ENCODE data around the gene PFN1.

PFN1 gene

GRCh38 chr17:4972322-4972721 lies 24.0 kb upstream of the PFN1 start:
- Histone ChIP-seq H3K9me2 (ENCODE audit: low read depth, low read length) (no peaks in the 10 kb centered on the region), H3K9ac (ENCODE audit: low read length) (no peak overlapping the region), H3F3A (ENCODE audit: insufficient read depth, low read length) (no peaks in the 10 kb centered on the region), H3K36me3 (ENCODE audit: insufficient read depth, low read length) (peaks cover 59% of the 10 kb centered on the region; the same call in 1 of the 2 replicates), H2AFZ (ENCODE audit: low read length) (no peak overlapping the region), H3K9me3 (ENCODE audit: low read length) (no peaks in the 10 kb centered on the region), H3K79me2 (ENCODE audit: insufficient read depth, low read length) (no peaks in the 10 kb centered on the region), H4K20me1 (ENCODE audit: insufficient read depth, low read length) (no peaks in the 10 kb centered on the region), H3K4me1 (ENCODE audit: insufficient read depth, low read length, severe bottlenecking) (peaks cover 15% of the 10 kb centered on the region), H3K27me3 (ENCODE audit: insufficient read depth, low read length) (no peaks in the 10 kb centered on the region), H3K4me2 (ENCODE audit: low read length) (no peak overlapping the region), H3K27ac (ENCODE audit: low read depth, low read length, poor library complexity, severe bottlenecking) (no peak overlapping the region), H3K4me3 (ENCODE audit: low read depth, low read length, poor library complexity, severe bottlenecking) (no peak overlapping the region)
- TF ChIP-seq CTCF (IDR thresholded peaks at IDR 0.05; ENCODE audit: low read length) = no peak
- TF ChIP-seq EZH2 (IDR thresholded peaks at IDR 0.05; ENCODE audit: borderline replicate concordance, low read length) = no peak

GRCh38 chr17:4971826-4972225 lies 23.5 kb upstream of the PFN1 start:
- Histone ChIP-seq H4K20me1 (ENCODE audit: insufficient read depth, low read length) (no peaks in the 10 kb centered on the region), H3K9ac (ENCODE audit: low read length) (no peak overlapping the region), H3K9me2 (ENCODE audit: low read depth, low read length) (no peaks in the 10 kb centered on the region), H3K4me3 (ENCODE audit: low read depth, low read length, poor library complexity, severe bottlenecking) (no peak overlapping the region), H3K4me2 (ENCODE audit: low read length) (no peak overlapping the region), H3K9me3 (ENCODE audit: low read length) (no peaks in the 10 kb centered on the region), H3K4me1 (ENCODE audit: insufficient read depth, low read length, severe bottlenecking) (peaks cover 16% of the 10 kb centered on the region), H3K27me3 (ENCODE audit: insufficient read depth, low read length) (no peaks in the 10 kb centered on the region), H3F3A (ENCODE audit: insufficient read depth, low read length) (no peaks in the 10 kb centered on the region), H3K27ac (ENCODE audit: low read depth, low read length, poor library complexity, severe bottlenecking) (no peak overlapping the region), H2AFZ (ENCODE audit: low read length) (no peak overlapping the region), H3K79me2 (ENCODE audit: insufficient read depth, low read length) (no peaks in the 10 kb centered on the region), H3K36me3 (ENCODE audit: insufficient read depth, low read length) (peaks cover 54% of the 10 kb centered on the region; the same call in 1 of the 2 replicates)
- TF ChIP-seq EZH2 (IDR thresholded peaks at IDR 0.05; ENCODE audit: borderline replicate concordance, low read length) (no peak), CTCF (IDR thresholded peaks at IDR 0.05; ENCODE audit: low read length) (no peak)

- TF ChIP-seq CTCF (IDR thresholded peaks at IDR 0.05; ENCODE audit: low read length) (no peak), EZH2 (IDR thresholded peaks at IDR 0.05; ENCODE audit: borderline replicate concordance, low read length) (no peak)
- Histone ChIP-seq H3K9me3 (ENCODE audit: low read length) (no peaks in the 10 kb centered on the region), H3K27me3 (ENCODE audit: insufficient read depth, low read length) (no peaks in the 10 kb centered on the region), H3K9ac (ENCODE audit: low read length) (no peak overlapping the region), H3K79me2 (ENCODE audit: insufficient read depth, low read length) (0 out of 2 replicates have a peak, but pooled peaks cover 3% of the 10 kb centered on the region), H3F3A (ENCODE audit: insufficient read depth, low read length) (no peaks in the 10 kb centered on the region), H3K9me2 (ENCODE audit: low read depth, low read length) (no peaks in the 10 kb centered on the region), H3K36me3 (ENCODE audit: insufficient read depth, low read length) (peaks cover 58% of the 10 kb centered on the region; the same call in 1 of the 2 replicates), H4K20me1 (ENCODE audit: insufficient read depth, low read length) (no peaks in the 10 kb centered on the region), H3K4me3 (ENCODE audit: low read depth, low read length, poor library complexity, severe bottlenecking) (no peak overlapping the region), H3K4me2 (ENCODE audit: low read length) (no peak overlapping the region), H2AFZ (ENCODE audit: low read length) (no peak overlapping the region), H3K27ac (ENCODE audit: low read depth, low read length, poor library complexity, severe bottlenecking) (no peak overlapping the region), H3K4me1 (ENCODE audit: insufficient read depth, low read length, severe bottlenecking) (peaks cover 25% of the 10 kb centered on the region)
Measured at GRCh38 chr17:4970273-4970672, 21.9 kb upstream of the PFN1 start.

Data from OCI-LY1 (cell line).